Peyer's patch (tissue), 4 donors: ENCODE measurements around the gene GLA. TPM values are rescaled to one million over a fixed set of nuclear protein-coding genes. Genes with fewer than 3 reads are reported as not detected.

Experiments
- DNase-seq, 3 donors: peaks; one replicate each; pipeline ENCODE4 v3.0.0-alpha.2; 2017 to 2019
- H3K27ac ChIP-seq, 4 donors: fragments of 200-600 bp; sonication (generic); one replicate each; pipeline ENCODE4 v1.5.1; 2016 to 2019
- H3K27me3 ChIP-seq, 2 donors: fragments of 200-600 bp; sonication (generic); one replicate each; pipeline ENCODE4 v1.5.1; 2019
- H3K36me3 ChIP-seq, 3 donors: fragments of 200-600 bp; sonication (generic); one replicate each; pipeline ENCODE4 v1.5.1; 2016 to 2019
- H3K4me1 ChIP-seq, 4 donors: fragments of 200-600 bp; sonication (generic); one replicate each; pipeline ENCODE4 v1.5.1; 2016 to 2019
- H3K4me3 ChIP-seq, 4 donors: fragments of 200-600 bp; sonication (generic); 1 replicate in 3 of 4; 2 replicates in 1 of 4; pipeline ENCODE4 v1.5.1; 2016 to 2019; ENCODE audit warnings: mild to moderate bottlenecking in 1 of 4
- H3K9me3 ChIP-seq, 4 donors: fragments of 200-600 bp; sonication (generic); one replicate each; pipeline ENCODE4 v1.5.1; 2016 to 2019; ENCODE audit warnings: mild to moderate bottlenecking in 1 of 4
- POLR2A ChIP-seq, 2 donors: fragments of 450-650 bp; IDR thresholded peaks; one replicate each; pipeline ENCODE4 v1.5.1; 2017; ENCODE audit warnings: antibody characterized with exemption in 2 of 2, mild to moderate bottlenecking in 2 of 2, moderate library complexity in 2 of 2
- total RNA-seq, 4 donors: library from RNA; depleted of rRNA; stranded (reverse); fragments of >200 nt; gene quantifications; one replicate each; pipeline ENCODE4 v1.1.0, GENCODE V29; 2016
- TF ChIP-seq, protein P1 (sequence below), 6 experiments: fragments of 450-650 bp in 4 of 6; fragments of 200-600 bp in 2 of 6; sonication (generic) in 1 of 6; IDR thresholded peaks; one replicate each; pipeline ENCODE4 v1.5.1; 2017 to 2019; ENCODE audit warnings: antibody characterized with exemption in 6 of 6, mild to moderate bottlenecking in 3 of 6, moderate library complexity in 1 of 6

Gene GLA
- total RNA-seq, 4 donors from 2014 or later = 25.6 to 53.8 (median 36.0) TPM

DNA sequence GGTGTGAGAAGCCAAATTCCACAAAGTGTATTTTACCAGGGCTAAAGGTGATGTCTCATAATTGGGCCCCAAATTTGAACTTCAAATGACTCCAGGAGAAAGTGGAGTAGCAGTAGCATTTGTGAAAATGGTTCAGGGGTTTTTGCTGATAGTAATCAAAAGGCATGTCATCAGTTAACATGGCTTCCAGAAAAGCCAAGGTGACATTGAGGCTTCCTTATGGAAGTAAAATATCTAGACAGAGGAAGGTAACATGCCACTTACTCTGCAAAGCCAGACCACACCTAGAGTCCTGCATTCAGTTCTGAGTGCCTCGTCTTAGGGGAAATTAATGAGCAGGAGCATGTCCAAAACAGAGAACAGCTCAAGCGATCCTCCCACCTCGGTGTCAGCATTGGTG lies 19.1 kb downstream of the GLA start:
- DNase-seq = no peak
- TF ChIP-seq, protein P1, sequence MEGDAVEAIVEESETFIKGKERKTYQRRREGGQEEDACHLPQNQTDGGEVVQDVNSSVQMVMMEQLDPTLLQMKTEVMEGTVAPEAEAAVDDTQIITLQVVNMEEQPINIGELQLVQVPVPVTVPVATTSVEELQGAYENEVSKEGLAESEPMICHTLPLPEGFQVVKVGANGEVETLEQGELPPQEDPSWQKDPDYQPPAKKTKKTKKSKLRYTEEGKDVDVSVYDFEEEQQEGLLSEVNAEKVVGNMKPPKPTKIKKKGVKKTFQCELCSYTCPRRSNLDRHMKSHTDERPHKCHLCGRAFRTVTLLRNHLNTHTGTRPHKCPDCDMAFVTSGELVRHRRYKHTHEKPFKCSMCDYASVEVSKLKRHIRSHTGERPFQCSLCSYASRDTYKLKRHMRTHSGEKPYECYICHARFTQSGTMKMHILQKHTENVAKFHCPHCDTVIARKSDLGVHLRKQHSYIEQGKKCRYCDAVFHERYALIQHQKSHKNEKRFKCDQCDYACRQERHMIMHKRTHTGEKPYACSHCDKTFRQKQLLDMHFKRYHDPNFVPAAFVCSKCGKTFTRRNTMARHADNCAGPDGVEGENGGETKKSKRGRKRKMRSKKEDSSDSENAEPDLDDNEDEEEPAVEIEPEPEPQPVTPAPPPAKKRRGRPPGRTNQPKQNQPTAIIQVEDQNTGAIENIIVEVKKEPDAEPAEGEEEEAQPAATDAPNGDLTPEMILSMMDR (IDR thresholded peaks at IDR 0.05) = no peak
- TF ChIP-seq POLR2A (IDR thresholded peaks at IDR 0.05) = no peak
- H3K9me3 ChIP-seq = no peaks in the 10 kb centered on the region
- no peak overlapping the region for H3K27ac ChIP-seq
- no peaks in the 10 kb centered on the region for H3K36me3 ChIP-seq
- H3K27me3 ChIP-seq = no peaks in the 10 kb centered on the region
- no peaks in the 10 kb centered on the region for H3K4me1 ChIP-seq
- no peak overlapping the region for H3K4me3 ChIP-seq

DNA sequence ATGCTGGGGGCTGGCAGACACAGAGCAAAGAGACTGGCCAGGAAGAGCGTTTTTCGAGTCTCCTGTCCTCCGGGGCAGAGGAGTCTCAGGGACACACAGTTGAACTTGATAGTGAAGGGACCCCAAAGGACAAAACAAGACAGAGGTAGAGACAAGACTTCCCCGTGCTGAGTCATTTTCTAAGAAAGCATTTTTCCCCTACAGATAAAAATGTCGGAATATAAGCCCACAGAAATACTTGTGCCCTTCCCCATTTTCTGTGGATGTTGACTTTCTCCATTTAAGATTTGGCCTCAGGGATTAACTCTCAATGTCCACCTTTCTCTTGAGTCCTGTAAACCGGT lies 21.2 kb downstream of the GLA start:
- H3K4me1 ChIP-seq = no peaks in the 10 kb centered on the region
- H3K27ac ChIP-seq = peak overlapping the region in 2 of 4 donors; percentile 46 to 65
- TF ChIP-seq, protein P1 (IDR thresholded peaks at IDR 0.05) = no peak
- no peak for TF ChIP-seq POLR2A (IDR thresholded peaks at IDR 0.05)
- no peaks in the 10 kb centered on the region for H3K36me3 ChIP-seq
- no peaks in the 10 kb centered on the region for H3K9me3 ChIP-seq
- no peaks in the 10 kb centered on the region for H3K27me3 ChIP-seq
- no peak for DNase-seq
- H3K4me3 ChIP-seq = no peak overlapping the region

- peak in 2 of 3 donors; percentile 63 to 66 for DNase-seq
- Histone ChIP-seq H3K4me1 (no peaks in the 10 kb centered on the region), H3K4me3 (peak within 1 kb of the TSS in 3 of 4 donors; percentile 11 to 26 (median 18)), H3K27me3 (no peaks in the 10 kb centered on the region), H3K27ac (peak within 1 kb of the TSS in 2 of 4 donors; percentile 46 to 65), H3K36me3 (no peaks in the 10 kb centered on the region), H3K9me3 (no peaks in the 10 kb centered on the region)
- TF ChIP-seq POLR2A (IDR thresholded peaks at IDR 0.05) = no peak
- TF ChIP-seq, protein P1 (IDR thresholded peaks at IDR 0.05) = no peak
These were observed 21.8 kb downstream of the GLA start, which contains the start of gene BTK for GRCh38 chrX:101385795-101386541. Gene BTK (minus strand): TSS chrX:101386191. CDS start chrX:101375284, 10,907 bp downstream.

- H3K4me1 ChIP-seq = no peaks in the 10 kb centered on the region
- H3K9me3 ChIP-seq = no peaks in the 10 kb centered on the region
- no peaks in the 10 kb centered on the region for H3K27me3 ChIP-seq
- no peaks in the 10 kb centered on the region for H3K36me3 ChIP-seq
- no peak for DNase-seq
- no peak for TF ChIP-seq POLR2A (IDR thresholded peaks at IDR 0.05)
- TF ChIP-seq, protein P1 (IDR thresholded peaks at IDR 0.05) = no peak
- peak overlapping the region in 2 of 4 donors; percentile 18 to 26 for H3K4me3 ChIP-seq
- H3K27ac ChIP-seq = peak overlapping the region in 2 of 4 donors; percentile 46 to 65
These were observed 22.6 kb downstream of the GLA start for GRCh38 chrX:101385026-101385684.

DNA sequence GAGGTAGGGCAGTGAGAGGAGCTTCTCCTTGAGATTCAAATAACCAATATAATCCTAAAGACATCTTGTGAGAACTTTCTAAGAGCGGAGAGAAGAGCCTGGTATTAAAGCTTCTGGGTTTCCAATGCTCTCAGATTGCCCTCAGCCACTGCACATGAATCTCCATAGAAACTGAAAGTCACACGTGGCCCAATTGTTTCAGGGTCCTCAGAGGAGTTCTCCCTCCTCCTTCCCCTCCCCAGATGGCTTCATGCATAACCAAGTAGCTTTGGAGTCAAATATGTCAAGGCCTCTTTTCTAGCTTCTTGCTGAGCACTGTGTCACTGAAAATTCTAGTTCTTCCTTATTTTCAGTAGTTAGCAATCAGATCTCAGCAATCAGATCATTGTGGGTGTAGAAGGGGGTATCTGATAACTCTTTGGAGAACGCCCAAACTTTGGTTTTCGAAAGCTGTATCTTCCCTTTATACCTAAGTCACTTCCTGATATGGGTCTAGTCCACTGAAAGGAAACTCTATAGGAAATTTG lies 24.0 kb downstream of the GLA start:
- Histone ChIP-seq H3K4me1 (no peaks in the 10 kb centered on the region), H3K4me3 (no peak overlapping the region), H3K36me3 (no peaks in the 10 kb centered on the region), H3K27me3 (no peaks in the 10 kb centered on the region), H3K9me3 (no peaks in the 10 kb centered on the region), H3K27ac (peak overlapping the region in 1 of 4 donors; percentile 65)
- TF ChIP-seq POLR2A (IDR thresholded peaks at IDR 0.05) = no peak
- peak in 1 of 3 donors; percentile 35 for DNase-seq

DNA sequence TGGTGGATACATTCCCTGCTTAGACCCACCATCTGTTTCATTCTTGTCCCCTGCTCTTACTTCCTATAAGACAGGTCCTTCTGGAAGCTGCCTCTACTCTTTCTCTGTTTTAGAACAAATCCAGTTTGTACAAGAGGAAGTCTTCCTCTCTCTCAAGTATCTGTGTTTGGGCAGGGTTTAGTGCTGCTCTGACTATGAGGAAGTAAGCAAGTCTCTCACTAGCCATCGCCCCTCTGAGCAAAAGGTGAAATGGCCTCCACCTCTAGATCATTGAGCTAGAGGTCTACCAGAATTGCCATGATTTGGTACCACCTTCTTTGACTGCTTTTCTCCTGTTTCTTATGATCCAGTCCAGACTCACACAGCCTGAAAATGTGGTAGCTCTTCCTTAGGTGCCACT lies 30.2 kb downstream of the GLA start:
- no peaks in the 10 kb centered on the region for H3K4me1 ChIP-seq

More for the DNA sequence above, 30.2 kb downstream of the GLA start:
- H3K4me3 ChIP-seq = no peak overlapping the region
- no peaks in the 10 kb centered on the region for H3K36me3 ChIP-seq
- H3K27ac ChIP-seq = no peak overlapping the region
- no peaks in the 10 kb centered on the region for H3K27me3 ChIP-seq
- no peaks in the 10 kb centered on the region for H3K9me3 ChIP-seq
- TF ChIP-seq POLR2A (IDR thresholded peaks at IDR 0.05) = no peak
- DNase-seq = no peak
